SK-N-SH treated with all-trans-retinoic acid at 6 μM for 48 hours (cell line): Measurements from ENCODE around the gene RABGAP1L.

Experiments used
- BACH2 ChIP-seq: fragments of 250-450 bp; sonication (Bioruptor Pico); IDR thresholded peaks from 2 replicates; pipeline ENCODE4 v1.9.0; 2021; ENCODE audit warnings: mild to moderate bottlenecking, borderline replicate concordance
- CREB5 ChIP-seq: fragments of 250-450 bp; sonication (Bioruptor Pico); IDR thresholded peaks from 2 replicates; pipeline ENCODE4 v1.5.1; 2020; ENCODE audit warnings: low read depth, mild to moderate bottlenecking, moderate library complexity
- CSDC2 ChIP-seq: fragments of 250-450 bp; sonication (Bioruptor Pico); IDR thresholded peaks from 2 replicates; pipeline ENCODE4 v1.5.0; 2020; ENCODE audit warnings: mild to moderate bottlenecking, moderate library complexity
- PATZ1 ChIP-seq: fragments of 250-450 bp; sonication (Bioruptor Pico); IDR thresholded peaks from 2 replicates; pipeline ENCODE4 v1.8.0; 2020; ENCODE audit warnings: mild to moderate bottlenecking, moderate library complexity, borderline replicate concordance
- RARB ChIP-seq: fragments of 250-450 bp; sonication (Bioruptor Pico); IDR thresholded peaks from 2 replicates; pipeline ENCODE4 v1.8.0; 2021; ENCODE audit warnings: mild to moderate bottlenecking, moderate library complexity
- TCF4 ChIP-seq: fragments of 250-450 bp; sonication (Bioruptor Pico); IDR thresholded peaks from 2 replicates; pipeline ENCODE4 v1.8.0; 2021; ENCODE audit warnings: mild to moderate bottlenecking, moderate library complexity, borderline replicate concordance
- ZC3H10 ChIP-seq: fragments of 250-450 bp; sonication (Bioruptor Pico); IDR thresholded peaks from 2 replicates; pipeline ENCODE4 v1.5.1; 2021; ENCODE audit warnings: mild to moderate bottlenecking, moderate library complexity
- ZFP3 ChIP-seq: fragments of 250-450 bp; sonication (Bioruptor Pico); IDR thresholded peaks from 2 replicates; pipeline ENCODE4 v1.5.0; 2020; ENCODE audit warnings: mild to moderate bottlenecking, moderate library complexity
- ZFP30 ChIP-seq: fragments of 450-650 bp; formaldehyde crosslinking; IDR thresholded peaks from 2 replicates; pipeline ENCODE4 v1.5.0; 2022; ENCODE audit warnings: mild to moderate bottlenecking, moderate library complexity
- ZNF70 ChIP-seq: fragments of 450-650 bp; formaldehyde crosslinking; IDR thresholded peaks from 2 replicates; pipeline ENCODE4 v1.5.0; 2020; ENCODE audit warnings: mild to moderate bottlenecking, moderate library complexity

- no peak for TF ChIP-seq ZC3H10
- TF ChIP-seq TCF4 (CRISPR knock-in tag), result no peak
- TF ChIP-seq ZFP30 (CRISPR knock-in tag), result no peak
- no peak for TF ChIP-seq RARB (CRISPR knock-in tag)
- TF ChIP-seq BACH2 (CRISPR knock-in tag), result no peak
- TF ChIP-seq CREB5 (CRISPR knock-in tag), result no peak
- TF ChIP-seq ZFP3 (CRISPR knock-in tag), result no peak
- no peak for TF ChIP-seq ZNF70
- no peak for TF ChIP-seq PATZ1 (CRISPR knock-in tag)
- no peak for TF ChIP-seq CSDC2 (CRISPR knock-in tag)
Observed at GRCh38 chr1:174982971-174983689, 823.8 kb downstream of the RABGAP1L start.
